C1 segment of cervical spinal cord (tissue), 14 donors: Measurements from ENCODE around the gene AGK.

ENCODE experiments used
- DNase-seq, 14 donors: peaks; one replicate each; lab custom pipeline; 2025; lab: John Stamatoyannopoulos, UW

AGK gene

GRCh38 chr7:141585592-141586510 is 34.6 kb downstream of the AGK start:
- DNase-seq, result no peak

- DNase-seq, result no peak
These were observed 35.7 kb downstream of the AGK start for GRCh38 chr7:141586878-141587277.

GRCh38 chr7:141587304-141587703 is 36.1 kb downstream of the AGK start:
- DNase-seq, result no peak

GRCh38 chr7:141588912-141589311 is 37.7 kb downstream of the AGK start:
- DNase-seq, result no peak

GRCh38 chr7:141590071-141590470 is 38.9 kb downstream of the AGK start:
- DNase-seq, result no peak

GRCh38 chr7:141590666-141591065 is 39.5 kb downstream of the AGK start:
- no peak for DNase-seq

- no peak for DNase-seq
These were observed 41.9 kb downstream of the AGK start for GRCh38 chr7:141593134-141593533.

GRCh38 chr7:141597966-141598365 is 46.8 kb downstream of the AGK start:
- no peak for DNase-seq

GRCh38 chr7:141598408-141598807 is 47.2 kb downstream of the AGK start:
- no peak for DNase-seq

- DNase-seq, result no peak
These were observed 49.2 kb downstream of the AGK start for GRCh38 chr7:141600168-141601006.

- DNase-seq, result no peak
These were observed 58.4 kb downstream of the AGK start for GRCh38 chr7:141609576-141609975.

GRCh38 chr7:141610671-141611070 is 59.5 kb downstream of the AGK start:
- no peak for DNase-seq

GRCh38 chr7:141612861-141613260 is 61.7 kb downstream of the AGK start:
- DNase-seq, result no peak

GRCh38 chr7:141617280-141617679 is 66.1 kb downstream of the AGK start:
- no peak for DNase-seq

- DNase-seq, result no peak
These were observed 68.5 kb downstream of the AGK start for GRCh38 chr7:141619745-141620144.

GRCh38 chr7:141624763-141625162 is 73.6 kb downstream of the AGK start:
- no peak for DNase-seq

- DNase-seq, result no peak
These were observed 79.4 kb downstream of the AGK start for GRCh38 chr7:141630621-141631020.

- no peak for DNase-seq
These were observed 80.3 kb downstream of the AGK start for GRCh38 chr7:141631525-141631924.

GRCh38 chr7:141634065-141634464 is 82.9 kb downstream of the AGK start:
- no peak for DNase-seq

- no peak for DNase-seq
These were observed 84.8 kb downstream of the AGK start for GRCh38 chr7:141636053-141636452.

GRCh38 chr7:141640239-141640840 is 89.1 kb downstream of the AGK start:
- DNase-seq, result no peak

GRCh38 chr7:141641876-141642275 is 90.7 kb downstream of the AGK start:
- DNase-seq, result no peak
